Stimulated activated CD8-positive, alpha-beta memory T cell treated with anti-CD3 and anti-CD28 coated beads, Interleukin-4, amount 100 ng/mL, for 24 hours (primary cell): ENCODE data around the gene EIF4EBP3.
"Not testable (repeated sequence)": the region's sequence is repeated elsewhere in the genome, so short reads cannot be mapped to it uniquely, and the experiment has no call there.

Source experiments
- DNase-seq: peaks from one replicate; pipeline ENCODE4 v3.0.0-alpha.2; 2020; ENCODE audit warnings: low read depth

Gene EIF4EBP3

DNA sequence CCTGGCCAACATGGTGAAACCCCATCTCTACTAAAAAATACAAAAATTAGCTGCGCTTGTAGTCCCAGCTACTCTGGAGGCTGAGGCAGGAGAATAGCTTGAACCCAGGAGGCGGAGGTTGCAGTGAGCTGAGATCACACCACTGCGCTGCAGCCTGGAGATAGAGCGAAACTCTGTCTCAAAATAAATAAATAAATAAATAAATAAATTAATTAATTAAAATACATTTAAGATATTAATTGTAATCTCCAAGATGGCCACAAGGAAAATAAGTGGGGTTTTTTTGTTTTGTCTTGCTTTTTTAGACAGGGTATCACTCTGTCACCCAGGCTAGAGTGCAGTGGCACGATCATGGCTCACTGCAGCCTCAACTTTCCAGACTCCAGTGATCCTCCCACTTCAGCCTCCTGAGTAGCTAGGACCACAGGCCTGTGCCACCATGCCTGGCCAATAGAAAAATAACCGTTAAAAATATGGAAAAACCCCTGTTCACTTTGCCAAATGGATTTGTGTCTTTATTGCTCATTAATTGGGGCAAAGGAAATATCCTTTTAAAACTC lies 31.8 kb downstream of the EIF4EBP3 start:
- DNase-seq: not testable (repeated sequence)

GRCh38 chr5:140587495-140587894 lies 40.0 kb downstream of the EIF4EBP3 start:
- no peak for DNase-seq

DNA sequence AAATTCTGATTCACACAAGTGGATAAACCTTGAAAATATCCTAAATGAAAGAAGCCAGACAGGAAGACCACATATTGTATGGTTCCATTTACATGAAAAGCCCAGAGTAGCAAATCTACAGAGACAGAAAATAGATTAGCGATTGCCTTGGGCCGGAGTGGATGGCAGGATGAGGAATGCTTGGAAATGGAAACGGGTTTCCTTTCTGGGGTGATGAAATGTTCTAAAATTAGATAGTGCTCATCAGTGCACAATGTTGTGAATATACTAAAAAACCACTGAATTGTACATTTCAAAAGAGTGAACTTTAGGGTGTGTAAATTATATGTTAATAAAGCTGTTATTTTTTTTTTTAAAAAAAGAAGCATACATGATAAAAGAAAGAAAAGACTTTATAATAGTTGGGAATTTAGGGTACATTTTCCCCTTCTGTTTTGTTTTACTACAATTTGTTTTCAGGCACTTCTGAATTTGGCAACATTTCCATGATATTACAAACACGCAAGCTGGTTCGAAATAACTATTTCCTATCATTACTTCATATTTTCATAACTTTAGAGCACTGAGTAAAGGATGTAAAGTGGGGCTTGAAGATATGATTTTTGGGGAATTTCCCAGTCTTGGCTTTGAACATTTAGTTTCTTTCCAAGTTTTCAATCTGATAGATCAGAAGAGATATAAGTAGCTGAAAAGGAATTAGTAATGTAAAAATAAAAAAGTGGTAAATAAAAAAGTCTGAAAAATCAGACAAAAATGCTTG lies 41.0 kb downstream of the EIF4EBP3 start:
- DNase-seq: no peak

- no peak for DNase-seq
Measured at GRCh38 chr5:140590861-140591260, 43.4 kb downstream of the EIF4EBP3 start.

GRCh38 chr5:140591747-140592372 lies 44.4 kb downstream of the EIF4EBP3 start:
- DNase-seq: no peak

DNA sequence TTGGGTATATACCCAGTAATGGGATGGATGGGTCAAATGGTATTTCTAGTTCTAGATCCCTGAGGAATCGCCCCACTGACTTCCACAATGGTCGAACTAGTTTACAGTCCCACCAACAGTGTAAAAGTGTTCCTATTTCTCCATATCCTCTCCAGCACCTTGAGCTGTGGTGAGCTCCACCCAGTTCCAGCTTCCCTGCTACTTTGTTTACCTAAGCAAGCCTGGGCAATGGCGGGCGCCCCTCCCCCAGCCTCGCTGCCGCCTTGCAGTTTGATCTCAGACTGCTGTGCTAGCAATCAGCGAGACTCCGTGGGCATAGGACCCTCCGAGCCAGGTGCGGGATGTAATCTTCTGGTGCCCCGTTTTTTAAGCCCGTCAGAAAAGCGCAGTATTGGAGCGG lies 45.6 kb downstream of the EIF4EBP3 start:
- not testable (repeated sequence) for DNase-seq

GRCh38 chr5:140594169-140594568 lies 46.7 kb downstream of the EIF4EBP3 start:
- DNase-seq: no peak

GRCh38 chr5:140595538-140596300 lies 48.3 kb downstream of the EIF4EBP3 start:
- no peak for DNase-seq

- DNase-seq: no peak
Measured at GRCh38 chr5:140596321-140596741, 48.9 kb downstream of the EIF4EBP3 start.

GRCh38 chr5:140598836-140599235 lies 51.4 kb downstream of the EIF4EBP3 start:
- no peak for DNase-seq
